Brain microvascular endothelial cell (primary cell): ENCODE data around the gene IQSEC1.

Experiments
- DNase-seq: peaks from one replicate; pipeline ENCODE4 v3.0.0-alpha.2; 2020
- H3K27ac ChIP-seq: fragments of 250-450 bp; sonication (Bioruptor Pico); 2 replicates; pipeline ENCODE4 v1.5.1; 2020; ENCODE audit warnings: mild to moderate bottlenecking, moderate library complexity
- H3K27me3 ChIP-seq: fragments of 250-450 bp; sonication (Bioruptor Pico); replicated peaks from 2 replicates; pipeline ENCODE4 v1.5.1; 2020; ENCODE audit warnings: mild to moderate bottlenecking
- H3K36me3 ChIP-seq: fragments of 250-450 bp; sonication (Bioruptor Pico); replicated peaks from 2 replicates; pipeline ENCODE4 v1.5.1; 2020; ENCODE audit warnings: mild to moderate bottlenecking
- H3K4me3 ChIP-seq: 2 replicates; pipeline ENCODE4 v1.5.1; 2011; ENCODE audit warnings: low read depth, mild to moderate bottlenecking, control low read depth, low read length, moderate library complexity
- in situ Hi-C: cut with HindIII; loops from 2 replicates; pipeline ENCODE4 v1.10.0; 2017; ENCODE audit warnings: low sequenced_read_pairs, low pct_ligation_motif_present
- TF ChIP-seq, protein P1 (sequence below): IDR thresholded peaks from 2 replicates; pipeline ENCODE4 v1.5.1; 2011; ENCODE audit warnings: low read depth, mild to moderate bottlenecking, moderate library complexity, low read length, control low read depth, inconsistent platforms; ENCODE audit errors: missing control alignments

Gene IQSEC1

DNA sequence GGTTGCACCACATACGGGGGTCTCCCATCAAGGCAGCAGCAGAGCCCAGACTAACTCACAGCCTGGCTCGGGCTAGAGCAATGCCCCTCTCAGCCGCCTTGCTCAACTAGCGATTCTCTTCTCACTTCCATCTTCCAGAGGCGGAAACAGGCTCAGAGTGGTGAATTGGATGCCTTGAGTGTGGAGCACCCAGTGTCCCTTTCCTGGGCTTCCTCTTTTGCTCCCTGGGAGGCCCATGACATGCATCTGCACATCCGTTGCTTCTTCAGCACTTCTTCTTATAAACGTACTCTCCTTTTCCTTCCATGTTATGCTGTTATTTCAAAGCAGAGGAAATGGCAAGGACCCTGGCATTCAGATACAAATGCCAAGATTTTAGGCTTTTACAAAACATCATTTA, 2.1 kb upstream of the IQSEC1 start:
- H3K36me3 ChIP-seq: no peaks in the 10 kb centered on the region
- H3K4me3 ChIP-seq: no peak overlapping the region
- no peak overlapping the region for H3K27ac ChIP-seq
- peaks cover 52% of the 10 kb centered on the region for H3K27me3 ChIP-seq
- TF ChIP-seq, protein P1, sequence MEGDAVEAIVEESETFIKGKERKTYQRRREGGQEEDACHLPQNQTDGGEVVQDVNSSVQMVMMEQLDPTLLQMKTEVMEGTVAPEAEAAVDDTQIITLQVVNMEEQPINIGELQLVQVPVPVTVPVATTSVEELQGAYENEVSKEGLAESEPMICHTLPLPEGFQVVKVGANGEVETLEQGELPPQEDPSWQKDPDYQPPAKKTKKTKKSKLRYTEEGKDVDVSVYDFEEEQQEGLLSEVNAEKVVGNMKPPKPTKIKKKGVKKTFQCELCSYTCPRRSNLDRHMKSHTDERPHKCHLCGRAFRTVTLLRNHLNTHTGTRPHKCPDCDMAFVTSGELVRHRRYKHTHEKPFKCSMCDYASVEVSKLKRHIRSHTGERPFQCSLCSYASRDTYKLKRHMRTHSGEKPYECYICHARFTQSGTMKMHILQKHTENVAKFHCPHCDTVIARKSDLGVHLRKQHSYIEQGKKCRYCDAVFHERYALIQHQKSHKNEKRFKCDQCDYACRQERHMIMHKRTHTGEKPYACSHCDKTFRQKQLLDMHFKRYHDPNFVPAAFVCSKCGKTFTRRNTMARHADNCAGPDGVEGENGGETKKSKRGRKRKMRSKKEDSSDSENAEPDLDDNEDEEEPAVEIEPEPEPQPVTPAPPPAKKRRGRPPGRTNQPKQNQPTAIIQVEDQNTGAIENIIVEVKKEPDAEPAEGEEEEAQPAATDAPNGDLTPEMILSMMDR: no peak
- in situ Hi-C loops: no loop called here
- no peak for DNase-seq

DNA sequence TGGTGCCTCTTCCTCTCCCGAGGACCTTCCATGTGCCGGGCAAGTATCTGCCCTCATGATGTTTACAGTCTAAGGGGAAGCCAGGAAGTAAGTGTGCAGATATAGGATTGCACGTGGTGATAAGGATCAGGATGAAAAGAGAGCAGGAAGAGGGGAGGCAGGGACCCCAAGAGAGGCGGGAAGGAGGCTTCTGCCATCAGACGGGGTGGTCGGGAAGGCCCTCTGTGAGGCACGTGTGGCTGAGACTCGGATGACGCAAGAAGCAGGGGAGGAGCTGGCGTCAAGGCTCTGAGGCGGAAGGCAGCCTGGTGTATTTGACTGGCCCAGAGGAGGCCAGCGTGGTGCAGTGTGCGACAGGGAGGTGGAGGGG, 762 bp upstream of the IQSEC1 start:
- in situ Hi-C loops: no loop called here
- peaks cover 52% of the 10 kb centered on the region for H3K27me3 ChIP-seq
- H3K36me3 ChIP-seq: no peaks in the 10 kb centered on the region
- TF ChIP-seq, protein P1: no peak
- no peak overlapping the region for H3K27ac ChIP-seq
- no peak overlapping the region for H3K4me3 ChIP-seq
- DNase-seq: no peak

DNA sequence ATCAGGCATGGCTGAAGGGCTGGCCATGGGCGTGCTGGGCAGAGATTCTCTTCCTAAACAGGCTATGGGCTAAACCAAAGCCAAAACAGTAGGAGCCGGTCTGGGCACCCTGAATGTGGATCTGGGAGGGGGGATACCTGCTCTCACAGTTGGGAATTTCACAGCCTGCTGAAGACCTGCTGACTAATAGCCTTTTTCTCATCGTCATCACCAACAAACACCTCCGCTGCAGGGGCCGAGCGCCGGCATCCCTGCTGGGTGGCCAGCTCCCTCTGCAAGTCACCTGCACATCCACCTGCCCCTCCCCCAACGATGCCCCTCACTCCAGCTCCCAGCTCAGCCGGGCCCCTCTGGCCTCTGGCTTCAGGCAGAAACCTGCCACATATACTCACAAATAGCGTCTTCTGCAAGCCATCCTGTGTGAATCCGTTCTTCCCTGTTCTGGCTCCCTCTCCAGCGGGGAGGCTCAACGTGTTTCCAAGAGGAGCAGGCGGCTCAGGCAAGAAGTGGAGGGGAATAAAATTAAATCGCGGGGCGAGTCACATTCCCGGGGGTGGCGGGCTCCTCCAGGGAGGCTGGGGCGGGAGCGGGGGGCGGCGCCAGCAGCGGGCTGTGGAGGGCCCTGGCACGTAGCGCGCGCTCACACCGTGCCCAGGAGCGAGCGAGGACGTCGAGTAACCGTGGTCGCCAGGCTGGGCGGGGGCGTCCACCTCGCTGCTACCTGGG, 466 bp downstream of the IQSEC1 start:
- Histone ChIP-seq H3K36me3 (no peaks in the 10 kb centered on the region), H3K4me3 (no peak overlapping the region), H3K27me3 (peaks cover 46% of the 10 kb centered on the region), H3K27ac (no peak overlapping the region)
- in situ Hi-C loops: no loop called here
- no peak for DNase-seq
- TF ChIP-seq, protein P1: no peak

DNA sequence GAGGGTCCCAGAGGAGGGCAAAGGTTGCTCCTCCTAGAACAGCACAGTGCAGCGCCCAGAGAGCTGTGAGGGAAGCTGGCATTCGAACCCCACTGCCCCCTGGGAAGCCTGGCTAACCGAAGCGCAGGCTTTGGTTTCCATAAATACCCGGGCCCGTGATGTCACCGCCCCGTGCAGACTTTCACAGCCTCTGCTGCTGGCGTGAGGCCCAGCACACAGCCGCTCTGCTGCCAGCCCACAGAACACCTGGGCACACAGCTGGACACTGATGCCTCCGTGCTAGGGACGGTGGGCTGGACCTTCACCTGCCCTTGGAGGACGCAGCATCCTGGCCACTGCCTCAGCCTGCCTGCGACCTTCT, 1.0 kb downstream of the IQSEC1 start:
- Histone ChIP-seq H3K27me3 (peaks cover 43% of the 10 kb centered on the region), H3K4me3 (no peak overlapping the region), H3K27ac (no peak overlapping the region), H3K36me3 (no peaks in the 10 kb centered on the region)
- TF ChIP-seq, protein P1: no peak
- DNase-seq: no peak
- in situ Hi-C loops: no loop called here

DNA sequence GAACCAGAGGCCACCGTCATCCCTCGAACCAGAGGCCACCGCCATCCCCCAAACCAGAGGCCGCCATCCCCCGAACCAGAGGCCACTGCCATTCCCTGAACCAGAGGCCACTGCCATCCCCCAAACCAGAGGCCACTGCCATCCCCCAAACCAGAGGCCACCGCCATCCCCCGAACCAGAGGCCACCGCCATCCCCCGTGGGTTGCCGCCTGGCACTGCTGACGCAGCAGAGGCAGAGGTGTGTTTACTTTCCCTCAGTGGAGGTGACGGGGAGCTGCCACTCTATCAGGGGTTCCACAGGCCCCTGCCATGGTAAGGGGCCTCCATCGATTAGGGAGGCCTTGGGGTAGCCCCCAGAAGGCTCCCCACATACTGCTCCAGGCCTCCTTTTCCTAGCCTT, 1.5 kb downstream of the IQSEC1 start:
- H3K36me3 ChIP-seq: no peaks in the 10 kb centered on the region
- H3K27ac ChIP-seq: no peak overlapping the region
- no peak overlapping the region for H3K4me3 ChIP-seq
- H3K27me3 ChIP-seq: peaks cover 43% of the 10 kb centered on the region
- in situ Hi-C loops: no loop called here
- TF ChIP-seq, protein P1: no peak
- DNase-seq: no peak
